SIG-M5 (cell line): ENCODE data around the gene CYTH4.
A peak's percentile ranks its signal among the peaks of the same experiment; 100 is the strongest.
"Not testable (repeated sequence)": the region's sequence is repeated elsewhere in the genome, so short reads cannot be mapped to it uniquely, and the experiment has no call there.

Source experiments
- DNase-seq: peaks from one replicate; lab custom pipeline; 2025; lab: John Stamatoyannopoulos, UW

CYTH4 gene

GRCh38 chr22:37248251-37248650 lies 34.1 kb upstream of the CYTH4 start:
- DNase-seq, result no peak

GRCh38 chr22:37249986-37250385 lies 32.3 kb upstream of the CYTH4 start:
- DNase-seq, result no peak

- not testable (repeated sequence) for DNase-seq
Observed at GRCh38 chr22:37251836-37252235, 30.5 kb upstream of the CYTH4 start.

- DNase-seq, result no peak
Observed at GRCh38 chr22:37253126-37253660, 29.1 kb upstream of the CYTH4 start.

GRCh38 chr22:37254209-37254866 lies 28.0 kb upstream of the CYTH4 start:
- no peak for DNase-seq

- DNase-seq, result no peak
Observed at GRCh38 chr22:37254867-37255233, 27.5 kb upstream of the CYTH4 start.

GRCh38 chr22:37255558-37256006 lies 26.7 kb upstream of the CYTH4 start:
- DNase-seq, result no peak

- no peak for DNase-seq
Observed at GRCh38 chr22:37256075-37256726, 26.1 kb upstream of the CYTH4 start.

GRCh38 chr22:37258005-37258752 lies 24.1 kb upstream of the CYTH4 start:
- no peak for DNase-seq

- no peak for DNase-seq
Observed at GRCh38 chr22:37258753-37259401, 23.4 kb upstream of the CYTH4 start.

GRCh38 chr22:37259540-37260029 lies 22.7 kb upstream of the CYTH4 start:
- DNase-seq, result no peak

- no peak for DNase-seq
Observed at GRCh38 chr22:37260155-37260795, 22.0 kb upstream of the CYTH4 start.

- DNase-seq, result no peak
Observed at GRCh38 chr22:37260901-37261336, 21.4 kb upstream of the CYTH4 start.

- no peak for DNase-seq
Observed at GRCh38 chr22:37262346-37262745, 20.0 kb upstream of the CYTH4 start.

GRCh38 chr22:37263966-37264887 lies 18.1 kb upstream of the CYTH4 start:
- no peak for DNase-seq

GRCh38 chr22:37266581-37267134 lies 15.7 kb upstream of the CYTH4 start:
- DNase-seq, result no peak

- DNase-seq, result no peak
Observed at GRCh38 chr22:37267135-37267587, 15.1 kb upstream of the CYTH4 start.

GRCh38 chr22:37267661-37268413 lies 14.5 kb upstream of the CYTH4 start:
- peak; percentile 61 for DNase-seq

- no peak for DNase-seq
Observed at GRCh38 chr22:37269936-37270678, 12.2 kb upstream of the CYTH4 start.
